ENCODE measurements around the gene HSPG2.
"Not testable (repeated sequence)": the region's sequence is repeated elsewhere in the genome, so short reads cannot be mapped to it uniquely, and the experiment has no call there.

Gene HSPG2

GRCh38 chr1:21781815-21782348 is 155.2 kb downstream of the HSPG2 start:
- TF ChIP-seq CTCF (IDR thresholded peaks at IDR 0.05; ENCODE audit: extremely low read depth, insufficient read depth, missing control alignments) = no peak
- no peak for DNase-seq (ENCODE audit: low spot score)
- in situ Hi-C loops (cut with MboI; ENCODE audit: low pct_unique_long_range_greater_than_20kb, low sequenced_read_pairs, unreplicated experiment) = no loop called here

- in situ Hi-C loops (cut with MboI; ENCODE audit: low pct_unique_long_range_greater_than_20kb, low sequenced_read_pairs, unreplicated experiment) = no loop called here
- peak; percentile 41 for DNase-seq (ENCODE audit: low spot score)
- no peak for TF ChIP-seq CTCF (IDR thresholded peaks at IDR 0.05; ENCODE audit: extremely low read depth, insufficient read depth, missing control alignments)
These were observed 157.2 kb downstream of the HSPG2 start for GRCh38 chr1:21779613-21780521.

- DNase-seq (ENCODE audit: low spot score) = no peak
- in situ Hi-C loops (cut with MboI; ENCODE audit: low pct_unique_long_range_greater_than_20kb, low sequenced_read_pairs, unreplicated experiment) = no loop called here
- TF ChIP-seq CTCF (IDR thresholded peaks at IDR 0.05; ENCODE audit: extremely low read depth, insufficient read depth, missing control alignments) = no peak
These were observed 158.7 kb downstream of the HSPG2 start for GRCh38 chr1:21778405-21778727.

- in situ Hi-C loops (cut with MboI; ENCODE audit: low pct_unique_long_range_greater_than_20kb, low sequenced_read_pairs, unreplicated experiment); DNase-seq (ENCODE audit: low spot score): not testable (repeated sequence)
These were observed 160.2 kb downstream of the HSPG2 start for GRCh38 chr1:21776925-21777324.

GRCh38 chr1:21775985-21776562 is 161.0 kb downstream of the HSPG2 start:
- no peak for DNase-seq (ENCODE audit: low spot score)
- TF ChIP-seq CTCF (IDR thresholded peaks at IDR 0.05; ENCODE audit: extremely low read depth, insufficient read depth, missing control alignments) = no peak
- in situ Hi-C loops (cut with MboI; ENCODE audit: low pct_unique_long_range_greater_than_20kb, low sequenced_read_pairs, unreplicated experiment) = no loop called here

GRCh38 chr1:21775550-21775914 is 161.6 kb downstream of the HSPG2 start:
- in situ Hi-C loops (cut with MboI; ENCODE audit: low pct_unique_long_range_greater_than_20kb, low sequenced_read_pairs, unreplicated experiment) = no loop called here
- DNase-seq (ENCODE audit: low spot score) = no peak
- no peak for TF ChIP-seq CTCF (IDR thresholded peaks at IDR 0.05; ENCODE audit: extremely low read depth, insufficient read depth, missing control alignments)

Data from GM13977 (cell line).